ENCODE data around the gene QSER1. TPM values are rescaled to one million over a fixed set of nuclear protein-coding genes. Genes with fewer than 3 reads are reported as not detected.

Gene QSER1
- total RNA-seq, 1 donor from 2014 or later, result 15.1 TPM

GRCh38 chr11:32952421-32952820 is 59.8 kb downstream of the QSER1 start:
- ChIA-PET CTCF (no interaction called here), POLR2A (no interaction called here)
- Mint-ChIP-seq H3K27me3 (no peaks in the 10 kb centered on the region), H3K9me3 (peaks cover 6% of the 10 kb centered on the region), H3K4me3 (no peak overlapping the region), H3K27ac (no peak overlapping the region), H3K36me3 (ENCODE audit: low read depth) (peaks cover 22% of the 10 kb centered on the region), H3K4me1 (no peaks in the 10 kb centered on the region)
- intact Hi-C loops (cut with micrococcal nuclease), result no loop called here
- no peak for DNase-seq
- no peak for ATAC-seq (ENCODE audit: low read depth)
- no peak for TF ChIP-seq CTCF (IDR thresholded peaks at IDR 0.05)

- Mint-ChIP-seq H3K4me1 (no peaks in the 10 kb centered on the region), H3K27me3 (no peaks in the 10 kb centered on the region), H3K9me3 (no peaks in the 10 kb centered on the region), H3K27ac (no peak overlapping the region), H3K36me3 (ENCODE audit: low read depth) (peaks cover 23% of the 10 kb centered on the region), H3K4me3 (no peak overlapping the region)
- CTCF ChIA-PET, result no interaction called here
- DNase-seq, result no peak
- POLR2A ChIA-PET, result no interaction called here
- intact Hi-C loops (cut with micrococcal nuclease), result no loop called here
- ATAC-seq (ENCODE audit: low read depth), result no peak
- no peak for TF ChIP-seq CTCF (IDR thresholded peaks at IDR 0.05)
Measured at GRCh38 chr11:32953700-32954099, 61.1 kb downstream of the QSER1 start.

GRCh38 chr11:32960553-32961164 is 68.0 kb downstream of the QSER1 start:
- no peaks in the 10 kb centered on the region for H3K9me3 Mint-ChIP-seq
- no peaks in the 10 kb centered on the region for H3K4me1 Mint-ChIP-seq
- H3K27ac Mint-ChIP-seq, result no peak overlapping the region
- CTCF ChIA-PET, result interaction anchor here (2.5 to 4.2 kb wide), 2 partner anchors 104 to 105 kb away, joined by 37 to 40 read pairs; no protein-coding TSS in a partner anchor
- H3K4me3 Mint-ChIP-seq, result no peak overlapping the region
- no peak for TF ChIP-seq CTCF (IDR thresholded peaks at IDR 0.05)
- ATAC-seq (ENCODE audit: low read depth) (no peak), DNase-seq (no peak)
- H3K36me3 Mint-ChIP-seq (ENCODE audit: low read depth), result peaks cover 40% of the 10 kb centered on the region
- intact Hi-C loops (cut with micrococcal nuclease), result loop anchor here (1.0 to 5.0 kb wide), 6 partner anchors 105 to 869 kb away; partner anchors contain the start of gene CD59
- H3K27me3 Mint-ChIP-seq, result no peaks in the 10 kb centered on the region
- POLR2A ChIA-PET, result no interaction called here

GRCh38 chr11:32962016-32962415 is 69.4 kb downstream of the QSER1 start:
- CTCF ChIA-PET, result interaction anchor here (4.2 kb wide), 1 partner anchor 103 kb away, joined by 37 read pairs; no protein-coding TSS in a partner anchor
- H3K36me3 Mint-ChIP-seq (ENCODE audit: low read depth), result peaks cover 40% of the 10 kb centered on the region
- no peaks in the 10 kb centered on the region for H3K9me3 Mint-ChIP-seq
- no peaks in the 10 kb centered on the region for H3K4me1 Mint-ChIP-seq
- ATAC-seq (ENCODE audit: low read depth) (no peak), DNase-seq (no peak)
- intact Hi-C loops (cut with micrococcal nuclease), result loop anchor here (5.0 kb wide), 2 partner anchors 385 to 775 kb away; partner anchors contain the start of gene CD59
- TF ChIP-seq CTCF (IDR thresholded peaks at IDR 0.05), result no peak
- H3K4me3 Mint-ChIP-seq, result no peak overlapping the region
- POLR2A ChIA-PET, result no interaction called here
- no peak overlapping the region for H3K27ac Mint-ChIP-seq
- no peaks in the 10 kb centered on the region for H3K27me3 Mint-ChIP-seq

GRCh38 chr11:32963721-32964120 is 71.1 kb downstream of the QSER1 start:
- CTCF ChIA-PET, result interaction anchor here (4.2 kb wide), 1 partner anchor 102 kb away, joined by 37 read pairs; no protein-coding TSS in a partner anchor
- H3K4me3 Mint-ChIP-seq, result no peak overlapping the region
- no peaks in the 10 kb centered on the region for H3K27me3 Mint-ChIP-seq
- DNase-seq (no peak), ATAC-seq (ENCODE audit: low read depth) (no peak)
- H3K9me3 Mint-ChIP-seq, result no peaks in the 10 kb centered on the region
- H3K36me3 Mint-ChIP-seq (ENCODE audit: low read depth), result peaks cover 31% of the 10 kb centered on the region
- no peaks in the 10 kb centered on the region for H3K4me1 Mint-ChIP-seq
- intact Hi-C loops (cut with micrococcal nuclease), result loop anchor here (5.0 kb wide), 2 partner anchors 384 to 774 kb away; partner anchors contain the start of gene CD59
- no peak overlapping the region for H3K27ac Mint-ChIP-seq
- POLR2A ChIA-PET, result no interaction called here
- no peak for TF ChIP-seq CTCF (IDR thresholded peaks at IDR 0.05)

All from activated B cell treated with CpG ODN at 0.5 μM for 24 hours (primary cell).